Mesendoderm (in vitro differentiated cells): ENCODE measurements around the gene GRAMD4.

Experiments
- DNase-seq: peaks from one replicate; pipeline ENCODE4 v3.0.0; 2013
- H2AK5ac ChIP-seq: 2 replicates; pipeline ENCODE4 v1.6.1; 2013; ENCODE audit warnings: low read length, inconsistent platforms
- H2BK120ac ChIP-seq: 2 replicates; pipeline ENCODE4 v1.6.1; 2013; ENCODE audit warnings: low read depth, mild to moderate bottlenecking, low read length, moderate library complexity, mixed read lengths
- H2BK15ac ChIP-seq: replicated peaks from 2 replicates; pipeline ENCODE4 v1.6.1; 2013; ENCODE audit warnings: low read depth, mild to moderate bottlenecking, moderate library complexity
- H2BK5ac ChIP-seq: 2 replicates; pipeline ENCODE4 v1.6.1; 2013; ENCODE audit warnings: low read length, inconsistent platforms
- H3K18ac ChIP-seq: 2 replicates; pipeline ENCODE4 v1.6.1; 2013; ENCODE audit warnings: mild to moderate bottlenecking, low read length, mixed read lengths
- H3K23ac ChIP-seq: one replicate; pipeline ENCODE4 v1.6.1; 2013; ENCODE audit warnings: low read length
- H3K27ac ChIP-seq: 2 replicates; pipeline ENCODE4 v1.5.1; 2013; ENCODE audit warnings: low read depth, mild to moderate bottlenecking, inconsistent platforms, low read length, moderate library complexity
- H3K27me3 ChIP-seq: 2 replicates; pipeline ENCODE4 v1.6.1; 2013; ENCODE audit warnings: low read length, control low read depth, mild to moderate bottlenecking, inconsistent platforms; ENCODE audit not compliant: insufficient read depth, poor library complexity
- H3K36me3 ChIP-seq: 2 replicates; pipeline ENCODE4 v1.6.1; 2013; ENCODE audit warnings: low read length, inconsistent platforms; ENCODE audit not compliant: control insufficient read depth, insufficient read depth
- H3K4ac ChIP-seq: one replicate; pipeline ENCODE4 v1.6.1; 2013; ENCODE audit warnings: low read depth, mild to moderate bottlenecking, low read length, moderate library complexity
- H3K4me1 ChIP-seq: 2 replicates; pipeline ENCODE4 v1.6.1; 2013; ENCODE audit warnings: low read depth, low read length, inconsistent platforms; ENCODE audit not compliant: control insufficient read depth
- H3K4me2 ChIP-seq: 2 replicates; pipeline ENCODE4 v1.6.1; 2013; ENCODE audit warnings: low read length
- H3K4me3 ChIP-seq: 2 replicates; pipeline ENCODE4 v1.5.1; 2013; ENCODE audit warnings: mild to moderate bottlenecking, low read length
- H3K56ac ChIP-seq: one replicate; pipeline ENCODE4 v1.6.1; 2013; ENCODE audit warnings: low read length
- H3K79me1 ChIP-seq: 2 replicates; pipeline ENCODE4 v1.6.1; 2013; ENCODE audit warnings: low read length, inconsistent platforms
- H3K79me2 ChIP-seq: 2 replicates; pipeline ENCODE4 v1.6.1; 2013; ENCODE audit warnings: mild to moderate bottlenecking, low read length; ENCODE audit not compliant: control insufficient read depth, insufficient read depth
- H3K9ac ChIP-seq: 2 replicates; pipeline ENCODE4 v1.6.1; 2013; ENCODE audit warnings: low read length, inconsistent platforms
- H4K5ac ChIP-seq: one replicate; pipeline ENCODE4 v1.6.1; 2013; ENCODE audit warnings: low read length
- H4K8ac ChIP-seq: one replicate; pipeline ENCODE4 v1.6.1; 2013; ENCODE audit warnings: low read depth, mild to moderate bottlenecking, control low read depth, low read length, moderate library complexity
- WGBS: extraction: QIAGEN DNeasy Blood & Tissue Kit; methylation state at CpG from one replicate; pipeline ENCODE4 v1.1.7; 2013; ENCODE audit warnings: low lambda C conversion rate, missing lambda C conversion rate; ENCODE audit not compliant: insufficient coverage; ENCODE audit errors: extremely low coverage; 5-methylcytosine and 5-hydroxymethylcytosine counted together

GRAMD4 gene

GRCh38 chr22:46583571-46583970, 36.6 kb upstream of the GRAMD4 start:
- H3K9ac ChIP-seq = no peak overlapping the region
- H2BK5ac ChIP-seq = no peak overlapping the region
- DNase-seq = no peak
- H3K4ac ChIP-seq = no peak overlapping the region
- no peak overlapping the region for H4K5ac ChIP-seq
- H3K4me1 ChIP-seq = peaks cover 9% of the 10 kb centered on the region
- H3K4me3 ChIP-seq = no peak overlapping the region
- H3K27ac ChIP-seq = no peak overlapping the region
- H3K18ac ChIP-seq = no peak overlapping the region
- no peak overlapping the region for H4K8ac ChIP-seq
- H2BK120ac ChIP-seq = no peak overlapping the region
- WGBS = no CpG with 5 or more reads among the region's 11 CpGs
- no peaks in the 10 kb centered on the region for H3K27me3 ChIP-seq
- H3K23ac ChIP-seq = no peak overlapping the region
- peaks cover 9% of the 10 kb centered on the region for H3K79me1 ChIP-seq
- H3K36me3 ChIP-seq = no peaks in the 10 kb centered on the region
- H2AK5ac ChIP-seq = no peak overlapping the region
- no peak overlapping the region for H3K4me2 ChIP-seq
- no peak overlapping the region for H3K56ac ChIP-seq
- no peak overlapping the region for H2BK15ac ChIP-seq
- no peaks in the 10 kb centered on the region for H3K79me2 ChIP-seq

GRCh38 chr22:46584081-46584921, 35.9 kb upstream of the GRAMD4 start:
- no peak overlapping the region for H4K8ac ChIP-seq
- H3K27me3 ChIP-seq = no peaks in the 10 kb centered on the region
- no peak overlapping the region for H4K5ac ChIP-seq
- H3K4me2 ChIP-seq = no peak overlapping the region
- H2BK5ac ChIP-seq = no peak overlapping the region
- H3K36me3 ChIP-seq = no peaks in the 10 kb centered on the region
- peaks cover 9% of the 10 kb centered on the region for H3K79me1 ChIP-seq
- no peak overlapping the region for H3K23ac ChIP-seq
- no CpG with 5 or more reads among the region's 43 CpGs for WGBS
- H2AK5ac ChIP-seq = no peak overlapping the region
- H3K4ac ChIP-seq = no peak overlapping the region
- no peak overlapping the region for H3K18ac ChIP-seq
- peak; percentile 40 for DNase-seq
- H3K4me3 ChIP-seq = no peak overlapping the region
- peak overlapping the region; percentile 8 for H3K9ac ChIP-seq
- no peak overlapping the region for H2BK15ac ChIP-seq
- H3K4me1 ChIP-seq = peaks cover 9% of the 10 kb centered on the region
- H2BK120ac ChIP-seq = no peak overlapping the region
- H3K27ac ChIP-seq = no peak overlapping the region
- H3K56ac ChIP-seq = peak overlapping the region; percentile 67
- H3K79me2 ChIP-seq = no peaks in the 10 kb centered on the region

- H2BK15ac ChIP-seq = no peak overlapping the region
- DNase-seq = no peak
- no peak overlapping the region for H2BK120ac ChIP-seq
- H3K18ac ChIP-seq = no peak overlapping the region
- H3K79me1 ChIP-seq = peaks cover 9% of the 10 kb centered on the region
- H4K5ac ChIP-seq = no peak overlapping the region
- H3K27me3 ChIP-seq = no peaks in the 10 kb centered on the region
- no peak overlapping the region for H3K9ac ChIP-seq
- H3K23ac ChIP-seq = no peak overlapping the region
- H3K27ac ChIP-seq = no peak overlapping the region
- H3K4ac ChIP-seq = no peak overlapping the region
- H3K56ac ChIP-seq = no peak overlapping the region
- peaks cover 9% of the 10 kb centered on the region for H3K4me1 ChIP-seq
- H3K79me2 ChIP-seq = no peaks in the 10 kb centered on the region
- H3K4me2 ChIP-seq = no peak overlapping the region
- no peak overlapping the region for H4K8ac ChIP-seq
- no peaks in the 10 kb centered on the region for H3K36me3 ChIP-seq
- H3K4me3 ChIP-seq = no peak overlapping the region
- no peak overlapping the region for H2BK5ac ChIP-seq
- H2AK5ac ChIP-seq = no peak overlapping the region
- no CpG with 5 or more reads among the region's 19 CpGs for WGBS
Observed at GRCh38 chr22:46585340-46586122, 34.7 kb upstream of the GRAMD4 start.

- no peak overlapping the region for H2AK5ac ChIP-seq
- no peaks in the 10 kb centered on the region for H3K36me3 ChIP-seq
- H3K23ac ChIP-seq = no peak overlapping the region
- H3K4ac ChIP-seq = no peak overlapping the region
- H3K79me1 ChIP-seq = peaks cover 9% of the 10 kb centered on the region
- no peak for DNase-seq
- no peak overlapping the region for H3K27ac ChIP-seq
- no peak overlapping the region for H3K9ac ChIP-seq
- no peak overlapping the region for H2BK15ac ChIP-seq
- no peak overlapping the region for H3K4me2 ChIP-seq
- no peak overlapping the region for H4K5ac ChIP-seq
- H3K79me2 ChIP-seq = no peaks in the 10 kb centered on the region
- H3K4me3 ChIP-seq = no peak overlapping the region
- no peak overlapping the region for H3K18ac ChIP-seq
- no peak overlapping the region for H2BK5ac ChIP-seq
- no peak overlapping the region for H3K56ac ChIP-seq
- WGBS = no CpG with 5 or more reads among the region's 12 CpGs
- no peak overlapping the region for H2BK120ac ChIP-seq
- peaks cover 9% of the 10 kb centered on the region for H3K4me1 ChIP-seq
- no peak overlapping the region for H4K8ac ChIP-seq
- no peaks in the 10 kb centered on the region for H3K27me3 ChIP-seq
Observed at GRCh38 chr22:46586123-46586519, 34.1 kb upstream of the GRAMD4 start.

DNA sequence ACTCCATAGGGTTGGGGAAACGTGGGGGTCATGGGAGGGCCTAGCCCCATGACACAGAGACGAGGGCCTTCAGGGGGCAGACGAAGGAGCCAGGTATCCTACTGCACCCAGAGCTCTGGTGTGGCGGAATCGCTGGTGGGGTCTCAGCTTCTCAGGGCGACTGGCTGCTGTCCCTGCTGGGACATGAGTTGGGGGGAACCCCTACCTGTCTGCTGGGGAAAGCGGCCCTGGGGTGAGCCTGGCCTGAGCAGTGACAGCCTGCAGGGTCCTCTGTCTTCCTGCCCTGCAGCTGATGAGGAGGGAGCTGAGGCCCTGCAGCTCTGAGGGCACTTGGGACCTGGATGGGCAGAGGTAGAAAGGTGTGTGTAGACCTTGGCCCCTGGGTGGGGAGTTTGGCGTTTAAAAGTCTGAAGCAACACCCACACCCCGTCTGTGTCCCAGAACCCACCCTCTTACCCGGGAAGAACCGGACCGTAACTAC, 33.6 kb upstream of the GRAMD4 start:
- H3K18ac ChIP-seq = no peak overlapping the region
- H3K79me1 ChIP-seq = peaks cover 7% of the 10 kb centered on the region
- no peak overlapping the region for H3K4ac ChIP-seq
- no peak overlapping the region for H2AK5ac ChIP-seq
- no peak overlapping the region for H3K56ac ChIP-seq
- H3K4me1 ChIP-seq = peaks cover 9% of the 10 kb centered on the region
- H3K27ac ChIP-seq = no peak overlapping the region
- H3K4me2 ChIP-seq = no peak overlapping the region
- no CpG with 5 or more reads among the region's 12 CpGs for WGBS
- no peak overlapping the region for H2BK15ac ChIP-seq
- no peak overlapping the region for H2BK5ac ChIP-seq
- H4K5ac ChIP-seq = no peak overlapping the region
- H3K79me2 ChIP-seq = no peaks in the 10 kb centered on the region
- H2BK120ac ChIP-seq = no peak overlapping the region
- H4K8ac ChIP-seq = no peak overlapping the region
- no peak overlapping the region for H3K4me3 ChIP-seq
- no peaks in the 10 kb centered on the region for H3K27me3 ChIP-seq
- H3K23ac ChIP-seq = no peak overlapping the region
- DNase-seq = no peak
- no peaks in the 10 kb centered on the region for H3K36me3 ChIP-seq
- no peak overlapping the region for H3K9ac ChIP-seq
